Astrocyte of the spinal cord (primary cell): ENCODE measurements around the gene TMEM179B.
"Not testable (repeated sequence)": the region's sequence is repeated elsewhere in the genome, so short reads cannot be mapped to it uniquely, and the experiment has no call there.

Source experiments
- DNase-seq: peaks from one replicate; pipeline ENCODE4 v3.0.0; 2011; ENCODE audit warnings: low read depth, low spot score
- H3K4me3 ChIP-seq: 2 replicates; pipeline ENCODE4 v1.5.1; 2011; ENCODE audit warnings: low read depth, mild to moderate bottlenecking, low read length, moderate library complexity
- in situ Hi-C: cut with HindIII; loops from 2 replicates; pipeline ENCODE4 v1.10.0; 2017; ENCODE audit warnings: low sequenced_read_pairs
- TF ChIP-seq, protein P1 (sequence below): IDR thresholded peaks from 2 replicates; pipeline ENCODE4 v1.5.1; 2012; ENCODE audit warnings: low read depth, mild to moderate bottlenecking, low read length, inconsistent platforms

TMEM179B gene

GRCh38 chr11:62816557-62816956 lies 29.4 kb downstream of the TMEM179B start:
- H3K4me3 ChIP-seq, result no peak overlapping the region
- no peak for DNase-seq
- in situ Hi-C loops, result no loop called here
- TF ChIP-seq, protein P1, sequence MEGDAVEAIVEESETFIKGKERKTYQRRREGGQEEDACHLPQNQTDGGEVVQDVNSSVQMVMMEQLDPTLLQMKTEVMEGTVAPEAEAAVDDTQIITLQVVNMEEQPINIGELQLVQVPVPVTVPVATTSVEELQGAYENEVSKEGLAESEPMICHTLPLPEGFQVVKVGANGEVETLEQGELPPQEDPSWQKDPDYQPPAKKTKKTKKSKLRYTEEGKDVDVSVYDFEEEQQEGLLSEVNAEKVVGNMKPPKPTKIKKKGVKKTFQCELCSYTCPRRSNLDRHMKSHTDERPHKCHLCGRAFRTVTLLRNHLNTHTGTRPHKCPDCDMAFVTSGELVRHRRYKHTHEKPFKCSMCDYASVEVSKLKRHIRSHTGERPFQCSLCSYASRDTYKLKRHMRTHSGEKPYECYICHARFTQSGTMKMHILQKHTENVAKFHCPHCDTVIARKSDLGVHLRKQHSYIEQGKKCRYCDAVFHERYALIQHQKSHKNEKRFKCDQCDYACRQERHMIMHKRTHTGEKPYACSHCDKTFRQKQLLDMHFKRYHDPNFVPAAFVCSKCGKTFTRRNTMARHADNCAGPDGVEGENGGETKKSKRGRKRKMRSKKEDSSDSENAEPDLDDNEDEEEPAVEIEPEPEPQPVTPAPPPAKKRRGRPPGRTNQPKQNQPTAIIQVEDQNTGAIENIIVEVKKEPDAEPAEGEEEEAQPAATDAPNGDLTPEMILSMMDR, result no peak

GRCh38 chr11:62817129-62817528 lies 29.9 kb downstream of the TMEM179B start:
- in situ Hi-C loops, result no loop called here
- DNase-seq, result no peak
- TF ChIP-seq, protein P1, result no peak
- no peak overlapping the region for H3K4me3 ChIP-seq

- in situ Hi-C loops, result no loop called here
- no peak overlapping the region for H3K4me3 ChIP-seq
- no peak for DNase-seq
- TF ChIP-seq, protein P1, result no peak
Observed at GRCh38 chr11:62823677-62824076, 36.5 kb downstream of the TMEM179B start.

DNA sequence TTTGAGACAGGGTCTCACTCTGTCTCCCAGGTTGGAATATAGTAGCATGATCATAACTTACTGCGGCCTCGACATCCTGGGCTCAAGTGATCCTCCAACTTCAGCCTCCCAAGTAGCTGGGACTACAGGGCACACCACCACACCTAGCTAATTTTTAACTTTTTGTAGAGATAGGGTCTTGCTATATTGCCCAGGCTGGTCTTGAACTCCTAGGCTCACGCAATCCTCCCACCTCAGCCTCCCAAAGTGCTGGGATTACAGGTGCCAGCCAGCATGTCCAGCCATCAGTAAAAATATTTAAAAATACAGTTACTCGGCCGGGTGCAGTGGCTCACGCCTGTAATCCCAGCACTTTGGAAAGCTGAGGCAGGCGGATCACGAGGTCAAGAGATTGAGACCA lies 40.9 kb downstream of the TMEM179B start:
- H3K4me3 ChIP-seq, DNase-seq, in situ Hi-C loops: not testable (repeated sequence)

DNA sequence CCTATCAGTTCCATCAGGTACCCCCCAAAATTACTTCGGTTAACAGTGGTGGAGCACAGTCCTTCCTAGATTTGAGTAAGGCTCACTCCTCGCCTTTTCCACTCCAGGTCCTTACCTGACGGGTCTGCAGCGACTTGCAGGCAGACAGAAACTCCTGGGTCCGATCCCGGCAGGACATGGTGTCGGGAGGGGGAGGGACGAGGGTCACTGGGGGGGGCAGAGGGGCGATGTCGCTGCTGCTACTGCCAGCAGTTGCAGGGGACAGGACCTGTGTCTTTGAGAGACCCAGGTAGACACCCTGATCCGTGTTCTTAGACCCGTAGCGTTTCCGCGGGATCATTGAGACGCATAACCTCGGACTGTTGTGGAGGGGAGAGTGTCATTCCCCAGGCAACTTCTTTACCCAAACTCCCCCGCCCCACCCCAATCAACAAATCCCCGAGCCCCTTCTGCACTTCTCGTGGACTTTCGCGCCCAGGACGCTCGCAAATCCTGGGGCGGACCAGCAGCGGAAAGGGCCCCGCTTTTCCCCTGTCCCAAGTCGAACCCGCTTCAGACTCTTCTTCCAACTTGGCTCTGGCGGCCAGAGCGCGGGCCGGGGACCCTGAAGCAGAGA lies 43.8 kb downstream of the TMEM179B start:
- no peak for DNase-seq
- in situ Hi-C loops, result no loop called here

GRCh38 chr11:62831520-62832335 lies 44.5 kb downstream of the TMEM179B start, which contains the start of gene STX5:
Gene STX5, minus strand, starts transcription at chr11:62832051. Its CDS starts 808 bp downstream, at chr11:62831243.
- in situ Hi-C loops, result no loop called here

More for the DNA sequence above, 43.8 kb downstream of the TMEM179B start:
- H3K4me3 ChIP-seq, result peak overlapping the region; percentile 90
- TF ChIP-seq, protein P1, result no peak

More at GRCh38 chr11:62831520-62832335, 44.5 kb downstream of the TMEM179B start, which contains the start of gene STX5:
- DNase-seq, result peak; percentile 99
- H3K4me3 ChIP-seq, result peak within 1 kb of the TSS; percentile 90
- TF ChIP-seq, protein P1, result no peak
